OCI-LY3 (cell line): ENCODE results near the gene ACAD11.

ENCODE experiments used
- H2AFZ ChIP-seq: fragments of 200-600, 300-600 bp; shearing (Covaris generic); 2 replicates; pipeline ENCODE4 v1.6.0; 2014; ENCODE audit warnings: antibody characterized with exemption, low read depth, low read length
- H3K27ac ChIP-seq: fragments of 200-600, 300-600 bp; sonication (generic); 2 replicates; pipeline ENCODE4 v1.5.1; 2014; ENCODE audit warnings: mild to moderate bottlenecking, low read length, moderate library complexity, mixed read lengths
- H3K27me3 ChIP-seq: fragments of 200-600, 300-600 bp; sonication (generic); 2 replicates; pipeline ENCODE4 v1.6.1; 2014; ENCODE audit warnings: low read depth, low read length, mixed read lengths
- H3K36me3 ChIP-seq: fragments of 200-600, 300-600 bp; sonication (generic); replicated peaks from 2 replicates; pipeline ENCODE3; 2014; ENCODE audit warnings: low read depth, low read length, mixed read lengths
- H3K4me1 ChIP-seq: fragments of 300-600, 200-600 bp; sonication (generic); 2 replicates; pipeline ENCODE4 v1.6.1; 2014; ENCODE audit warnings: low read length, mixed read lengths
- H3K4me2 ChIP-seq: fragments of 200-600, 300-600 bp; sonication (generic); 2 replicates; pipeline ENCODE4 v1.6.1; 2014; ENCODE audit warnings: low read length, mixed read lengths
- H3K4me3 ChIP-seq: fragments of 300-600, 200-600 bp; sonication (generic); 2 replicates; pipeline ENCODE4 v1.5.1; 2014; ENCODE audit warnings: antibody characterized with exemption, mild to moderate bottlenecking, low read length, moderate library complexity
- H3K79me2 ChIP-seq: fragments of 300-600, 200-600 bp; shearing (Covaris generic); 2 replicates; pipeline ENCODE4 v1.6.1; 2014; ENCODE audit warnings: mild to moderate bottlenecking, low read length, mixed read lengths
- H3K9ac ChIP-seq: fragments of 300-600, 200-600 bp; shearing (Covaris generic); 2 replicates; pipeline ENCODE4 v1.6.0; 2014; ENCODE audit warnings: mild to moderate bottlenecking, low read length, moderate library complexity
- H3K9me3 ChIP-seq: fragments of 200-600, 300-600 bp; shearing (Covaris generic); 2 replicates; pipeline ENCODE4 v1.6.1; 2014; ENCODE audit warnings: low read length, mixed read lengths; ENCODE audit not compliant: insufficient read depth
- H4K20me1 ChIP-seq: fragments of 200-600, 300-600 bp; sonication (generic); 2 replicates; pipeline ENCODE4 v1.6.1; 2016; ENCODE audit warnings: low read length, mixed read lengths; ENCODE audit not compliant: insufficient read depth
- EZH2phosphoT487 ChIP-seq: fragments of 200-600 bp; shearing (Covaris generic); IDR thresholded peaks from 2 replicates; pipeline ENCODE4 v1.6.1; 2018; ENCODE audit warnings: antibody characterized with exemption, mixed run types, low read depth
- TF ChIP-seq, protein P1 (sequence below): fragments of 200-600, 300-600 bp; sonication (generic); IDR thresholded peaks from 2 replicates; pipeline ENCODE4 v1.5.1; 2014; ENCODE audit warnings: antibody characterized with exemption, low read length, low read depth

ACAD11 gene

DNA sequence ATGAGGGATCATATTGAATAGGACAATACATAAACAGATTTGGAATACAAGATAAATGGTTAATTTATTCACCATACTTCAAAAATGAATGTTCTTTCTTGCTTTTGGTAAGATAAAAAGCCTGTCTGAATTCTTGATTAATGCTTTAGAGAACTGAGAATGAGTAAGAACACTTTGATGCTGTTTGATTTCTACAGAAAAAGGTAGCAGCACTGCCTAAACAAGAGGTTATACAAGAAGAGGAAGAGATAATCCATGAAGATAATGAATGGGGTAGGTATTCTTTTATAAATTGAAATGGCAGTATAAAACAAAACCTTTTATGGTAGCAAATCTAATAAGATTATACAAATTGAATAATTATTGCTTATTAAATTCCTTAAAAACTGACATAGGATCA is 15.8 kb upstream of the ACAD11 start:
- Histone ChIP-seq H3K79me2 (no peaks in the 10 kb centered on the region), H3K4me3 (no peak overlapping the region), H3K4me2 (no peak overlapping the region; the same call in 1 of the 2 replicates), H3K9me3 (no peaks in the 10 kb centered on the region), H3K9ac (no peak overlapping the region), H3K4me1 (peaks cover 15% of the 10 kb centered on the region), H4K20me1 (0 out of 2 replicates have a peak, but pooled peaks cover 5% of the 10 kb centered on the region), H3K27me3 (no peaks in the 10 kb centered on the region), H2AFZ (no peak overlapping the region), H3K36me3 (peaks cover 53% of the 10 kb centered on the region), H3K27ac (no peak overlapping the region; the same call in 1 of the 2 replicates)
- TF ChIP-seq, protein P1, sequence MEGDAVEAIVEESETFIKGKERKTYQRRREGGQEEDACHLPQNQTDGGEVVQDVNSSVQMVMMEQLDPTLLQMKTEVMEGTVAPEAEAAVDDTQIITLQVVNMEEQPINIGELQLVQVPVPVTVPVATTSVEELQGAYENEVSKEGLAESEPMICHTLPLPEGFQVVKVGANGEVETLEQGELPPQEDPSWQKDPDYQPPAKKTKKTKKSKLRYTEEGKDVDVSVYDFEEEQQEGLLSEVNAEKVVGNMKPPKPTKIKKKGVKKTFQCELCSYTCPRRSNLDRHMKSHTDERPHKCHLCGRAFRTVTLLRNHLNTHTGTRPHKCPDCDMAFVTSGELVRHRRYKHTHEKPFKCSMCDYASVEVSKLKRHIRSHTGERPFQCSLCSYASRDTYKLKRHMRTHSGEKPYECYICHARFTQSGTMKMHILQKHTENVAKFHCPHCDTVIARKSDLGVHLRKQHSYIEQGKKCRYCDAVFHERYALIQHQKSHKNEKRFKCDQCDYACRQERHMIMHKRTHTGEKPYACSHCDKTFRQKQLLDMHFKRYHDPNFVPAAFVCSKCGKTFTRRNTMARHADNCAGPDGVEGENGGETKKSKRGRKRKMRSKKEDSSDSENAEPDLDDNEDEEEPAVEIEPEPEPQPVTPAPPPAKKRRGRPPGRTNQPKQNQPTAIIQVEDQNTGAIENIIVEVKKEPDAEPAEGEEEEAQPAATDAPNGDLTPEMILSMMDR = no peak
- no peak for TF ChIP-seq EZH2phosphoT487

DNA sequence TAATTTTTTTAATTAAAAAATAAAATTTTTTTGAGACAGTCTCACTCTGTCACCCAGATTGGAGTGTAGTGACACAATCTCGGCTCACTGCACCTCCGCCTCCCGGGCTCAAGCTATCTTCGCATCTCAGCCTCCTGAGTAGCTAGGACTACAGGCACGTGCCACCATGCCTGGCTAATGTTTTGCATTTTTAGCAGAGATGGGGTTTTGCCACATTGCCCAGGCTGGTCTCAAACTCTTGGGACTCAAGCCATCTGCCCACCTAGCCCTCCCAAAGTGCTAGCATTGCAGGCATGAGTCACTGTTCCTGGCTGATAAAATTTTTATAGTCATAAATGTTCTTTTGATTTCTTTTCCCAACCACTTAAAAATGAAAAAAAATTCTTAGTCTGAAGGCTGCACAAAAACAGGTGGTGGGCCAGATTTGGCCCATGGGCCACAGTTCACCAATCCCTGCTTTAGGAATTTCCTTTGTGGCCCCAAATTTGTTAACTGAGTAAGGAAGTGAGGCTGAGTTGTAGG is 9.7 kb upstream of the ACAD11 start:
- H3K9me3 ChIP-seq = no peaks in the 10 kb centered on the region
- peaks cover 16% of the 10 kb centered on the region for H3K79me2 ChIP-seq
- H3K4me1 ChIP-seq = no peaks in the 10 kb centered on the region
- H3K4me2 ChIP-seq = no peak overlapping the region
- H3K9ac ChIP-seq = no peak overlapping the region
- H3K27ac ChIP-seq = no peak overlapping the region
- H3K36me3 ChIP-seq = peaks cover 24% of the 10 kb centered on the region
- TF ChIP-seq EZH2phosphoT487 = no peak
- TF ChIP-seq, protein P1 = no peak
- H3K27me3 ChIP-seq = no peaks in the 10 kb centered on the region
- peaks cover 7% of the 10 kb centered on the region; the same call in 1 of the 2 replicates for H4K20me1 ChIP-seq
- no peak overlapping the region for H2AFZ ChIP-seq
- H3K4me3 ChIP-seq = no peak overlapping the region

DNA sequence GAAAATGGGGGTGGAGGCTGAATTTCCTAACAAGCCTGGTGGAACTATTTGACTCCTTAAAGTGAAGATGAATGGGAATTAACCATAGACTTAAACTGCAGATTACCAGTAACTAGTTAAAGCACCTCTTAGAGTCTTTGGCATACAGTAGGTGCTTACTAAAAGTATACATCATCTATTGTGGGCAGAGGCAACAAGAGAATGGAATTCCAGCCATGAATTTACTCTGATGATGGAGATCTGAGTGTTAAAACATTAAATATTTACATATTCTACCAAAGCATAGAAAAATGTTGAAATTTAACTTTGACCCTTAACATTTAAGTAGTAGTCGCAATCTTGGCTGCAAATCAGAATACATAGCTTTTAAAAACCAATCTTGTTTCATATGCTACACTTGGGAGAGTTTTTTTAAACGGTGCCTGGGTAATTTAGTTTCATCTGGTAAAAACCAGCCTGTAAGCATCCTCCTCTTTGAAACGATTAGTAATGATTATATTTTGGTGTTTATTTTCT is 5.7 kb upstream of the ACAD11 start:
- H3K27ac ChIP-seq = no peak overlapping the region
- no peaks in the 10 kb centered on the region for H3K9me3 ChIP-seq
- no peak overlapping the region for H2AFZ ChIP-seq
- H3K4me1 ChIP-seq = peaks cover 11% of the 10 kb centered on the region
- TF ChIP-seq, protein P1 = no peak
- no peak for TF ChIP-seq EZH2phosphoT487
- peaks cover 56% of the 10 kb centered on the region for H3K79me2 ChIP-seq
- no peaks in the 10 kb centered on the region for H3K27me3 ChIP-seq
- peaks cover 27% of the 10 kb centered on the region for H4K20me1 ChIP-seq
- no peak overlapping the region for H3K4me2 ChIP-seq
- no peak overlapping the region for H3K4me3 ChIP-seq
- no peak overlapping the region for H3K9ac ChIP-seq
- H3K36me3 ChIP-seq = peaks cover 5% of the 10 kb centered on the region

DNA sequence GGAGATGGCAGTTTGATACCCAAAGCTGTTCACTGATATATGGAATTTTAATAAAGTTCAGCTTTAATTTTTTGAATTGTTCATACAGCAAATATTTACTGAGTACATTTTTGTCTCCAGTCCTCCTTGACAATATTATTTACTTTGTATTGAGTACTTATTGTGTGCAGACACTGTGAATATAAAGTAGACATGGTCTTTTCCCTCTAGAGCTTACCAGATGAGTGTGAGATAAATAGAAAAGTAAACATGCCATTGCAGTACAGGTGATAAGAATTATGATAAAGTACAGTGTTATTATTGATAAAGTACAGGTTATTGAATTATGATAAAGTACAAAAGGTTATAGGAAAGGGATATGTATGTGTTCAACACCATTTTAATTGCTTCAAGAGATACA is 2.6 kb upstream of the ACAD11 start:
- Histone ChIP-seq H3K9ac (no peak overlapping the region), H3K4me2 (peak overlapping the region; percentile 78; the same call in 1 of the 2 replicates), H4K20me1 (peaks cover 27% of the 10 kb centered on the region), H3K27ac (no peak overlapping the region), H2AFZ (no peak overlapping the region), H3K36me3 (no peaks in the 10 kb centered on the region), H3K27me3 (no peaks in the 10 kb centered on the region), H3K4me3 (no peak overlapping the region), H3K4me1 (peaks cover 19% of the 10 kb centered on the region), H3K79me2 (peaks cover 73% of the 10 kb centered on the region), H3K9me3 (no peaks in the 10 kb centered on the region)
- TF ChIP-seq EZH2phosphoT487 = no peak
- TF ChIP-seq, protein P1 = no peak
